GM18508 (cell line): Measurements from ENCODE around the gene DPEP2.
"Not testable (repeated sequence)": the region's sequence is repeated elsewhere in the genome, so short reads cannot be mapped to it uniquely, and the experiment has no call there.

Source experiments
- ATAC-seq: cut with Tn5 transposase; IDR thresholded peaks from one replicate; pipeline ENCODE4 v1.9.1; 2021; ENCODE audit warnings: moderate number of reproducible peaks; ENCODE audit not compliant: insufficient read depth, unreplicated experiment

Gene DPEP2

DNA sequence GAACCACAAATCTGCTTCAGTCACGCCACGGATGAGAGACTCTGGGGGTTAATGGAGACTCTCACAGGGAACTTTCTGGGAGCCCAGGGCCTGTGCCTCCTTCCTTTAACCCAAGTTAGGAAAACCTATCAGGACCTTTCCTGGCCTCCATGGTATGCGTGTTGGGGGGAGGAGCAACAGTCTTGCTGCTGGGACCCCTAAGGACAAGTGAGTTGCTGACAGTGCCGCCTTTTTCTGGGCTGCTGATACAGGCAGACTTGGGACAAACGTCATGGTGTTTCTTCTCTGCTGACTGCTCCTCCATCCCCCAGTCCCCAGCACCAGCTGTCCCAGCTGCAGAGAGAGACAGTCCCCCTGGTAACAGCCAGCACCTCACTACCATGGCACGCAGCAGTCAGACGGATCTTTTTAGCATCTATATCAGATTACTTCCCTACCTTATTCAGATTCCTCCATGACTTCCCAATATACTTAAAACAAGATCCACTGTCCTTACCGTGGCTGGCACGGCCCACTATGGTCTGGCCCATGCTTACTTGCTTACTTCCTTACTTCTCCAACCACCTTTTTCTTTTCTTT is 10.0 kb upstream of the DPEP2 start:
- no peak for ATAC-seq

DNA sequence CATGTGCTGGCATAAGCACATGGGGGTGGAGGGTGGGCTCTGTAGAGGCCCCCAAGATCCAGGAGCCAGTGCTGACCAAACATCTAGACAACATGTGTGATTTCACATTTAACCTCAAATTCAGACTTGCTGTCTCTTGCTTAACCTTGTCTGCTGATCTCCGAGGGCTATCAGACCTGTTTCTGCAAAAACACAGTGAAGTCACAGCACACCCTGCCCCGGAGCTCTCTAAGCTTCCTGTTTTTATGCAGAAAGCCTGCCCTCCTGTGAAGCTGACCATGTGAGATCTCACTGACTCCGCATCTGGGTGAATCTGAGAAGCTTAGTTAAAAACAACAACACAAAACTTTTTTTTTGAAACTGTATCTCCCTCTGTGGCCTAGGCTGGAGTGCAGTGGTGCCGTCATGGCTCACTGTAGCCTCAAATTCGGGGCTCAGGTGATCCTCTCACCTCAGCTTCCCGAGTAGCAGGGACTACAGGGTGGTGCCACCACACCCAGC is 6.6 kb upstream of the DPEP2 start:
- no peak for ATAC-seq

DNA sequence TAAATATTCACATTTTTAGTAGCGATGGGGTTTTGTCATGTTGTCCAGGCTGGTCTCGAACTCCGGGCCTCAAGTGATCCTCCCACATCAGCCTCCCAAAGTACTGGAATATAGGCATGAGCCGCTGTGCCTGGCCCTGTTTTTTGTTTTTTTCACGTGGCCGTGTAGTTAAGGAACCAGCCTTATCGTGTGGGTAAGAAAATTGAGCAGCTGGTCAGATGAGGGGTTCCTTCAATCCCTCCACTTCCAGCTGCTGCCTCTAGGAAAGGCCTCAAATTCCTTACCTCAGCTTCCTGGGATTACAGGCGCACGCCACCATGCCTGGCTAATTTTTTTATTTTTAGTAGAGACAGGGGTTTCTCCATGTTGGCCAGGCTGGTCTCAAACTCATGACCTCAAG is 5.9 kb upstream of the DPEP2 start:
- ATAC-seq = no peak

DNA sequence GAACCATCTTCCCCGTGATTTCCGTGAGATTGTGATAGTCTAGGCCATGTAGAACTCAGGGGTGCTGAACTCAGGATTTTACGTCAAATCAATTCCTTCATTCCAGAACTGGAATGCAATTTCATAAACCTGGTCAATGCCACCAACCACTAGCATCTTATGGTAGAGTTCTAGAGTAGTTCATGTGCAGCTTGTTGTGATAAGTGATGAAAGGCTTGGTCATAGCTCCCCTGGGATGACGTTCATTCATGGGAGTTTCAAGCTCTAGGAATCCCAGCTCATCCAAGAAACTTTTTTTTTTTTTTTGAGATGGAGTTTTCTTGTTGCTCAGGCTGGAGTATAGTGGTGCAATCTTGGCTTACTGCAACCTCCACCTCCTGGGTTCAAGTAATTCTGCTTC is 3.7 kb upstream of the DPEP2 start:
- ATAC-seq = no peak

DNA sequence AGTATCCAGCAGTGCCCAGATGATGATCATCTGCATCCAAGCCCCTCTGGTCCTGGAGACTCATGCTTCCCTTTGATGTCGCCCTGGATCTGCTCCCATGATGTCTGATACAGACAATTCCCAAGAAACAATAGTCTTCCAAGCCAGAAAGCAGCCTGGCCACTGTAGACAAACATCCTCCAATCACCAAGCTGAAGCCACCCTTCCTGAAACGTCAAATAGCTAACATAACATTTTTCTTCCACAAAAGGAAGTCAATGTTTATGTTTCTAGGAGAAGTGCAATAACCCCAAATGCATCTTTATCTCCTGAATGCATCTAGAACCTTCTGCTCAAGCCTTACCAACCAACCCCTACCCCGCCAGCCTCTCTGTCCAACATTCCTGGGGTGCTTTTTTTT is 1.2 kb upstream of the DPEP2 start:
- ATAC-seq = no peak

DNA sequence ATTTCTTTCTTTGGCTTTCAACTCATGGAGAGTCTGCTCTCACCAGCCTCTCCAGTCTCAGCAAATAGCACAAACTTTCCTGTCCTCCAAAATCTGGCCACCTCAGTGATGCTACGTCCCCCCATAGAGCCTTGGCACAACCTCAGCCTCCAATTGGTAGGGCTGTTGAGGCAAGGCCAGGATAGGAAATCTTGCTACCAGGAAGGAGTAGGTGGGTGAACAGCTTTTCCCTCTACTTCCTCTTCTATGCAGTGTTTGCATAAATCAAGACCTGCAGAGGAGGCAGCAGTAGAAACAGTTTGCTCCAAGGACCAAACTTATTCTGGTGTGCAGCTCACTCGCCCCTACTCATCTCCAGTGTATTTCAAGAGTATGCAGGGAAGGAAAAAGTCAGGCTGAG is 701 bp upstream of the DPEP2 start:
- ATAC-seq = no peak

DNA sequence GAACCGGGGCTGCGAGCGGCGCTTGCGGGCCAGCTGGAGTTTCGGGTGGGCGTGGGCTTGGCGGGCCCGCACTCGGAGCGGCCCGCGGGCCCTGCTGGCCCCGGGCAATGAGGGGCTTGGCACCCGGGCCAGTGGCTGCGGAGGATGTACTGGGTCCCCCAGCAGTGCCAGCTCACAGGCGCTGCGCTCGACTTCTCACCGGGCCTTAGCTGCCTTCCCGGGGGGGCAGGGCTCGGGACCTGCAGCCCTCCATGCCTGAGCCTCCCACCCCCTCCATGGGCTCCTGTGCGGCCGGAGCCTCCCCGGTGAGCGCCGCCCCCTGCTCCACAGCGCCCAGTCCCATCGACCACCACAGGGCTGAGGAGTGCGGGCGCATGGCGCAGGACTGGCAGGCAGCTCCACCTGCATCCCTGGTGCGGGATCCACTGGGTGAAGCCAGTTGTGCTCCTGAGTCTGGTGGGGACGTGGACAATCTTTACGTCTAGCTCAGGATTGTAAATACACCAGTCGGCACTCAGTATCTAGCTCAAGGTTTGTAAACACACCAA is 979 bp downstream of the DPEP2 start:
- ATAC-seq = not testable (repeated sequence)

DNA sequence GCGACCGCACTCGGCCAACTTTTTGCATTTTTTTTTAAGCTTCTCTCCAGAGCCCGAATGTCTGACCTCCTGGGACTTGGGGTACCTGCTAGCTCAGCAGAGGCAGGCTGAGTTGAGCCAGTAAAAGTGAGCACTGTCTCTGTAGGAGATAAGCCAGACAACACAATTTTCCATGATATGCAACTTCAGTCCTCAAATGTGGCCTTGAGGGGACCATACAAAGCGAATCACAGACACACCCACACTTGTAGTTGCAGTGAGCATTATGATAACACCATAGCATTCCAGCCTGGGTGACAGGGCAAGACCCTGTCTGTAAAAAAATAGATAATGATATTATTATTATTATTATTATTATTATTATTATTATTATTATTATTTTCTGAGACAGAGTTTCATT is 2.6 kb downstream of the DPEP2 start:
- no peak for ATAC-seq

DNA sequence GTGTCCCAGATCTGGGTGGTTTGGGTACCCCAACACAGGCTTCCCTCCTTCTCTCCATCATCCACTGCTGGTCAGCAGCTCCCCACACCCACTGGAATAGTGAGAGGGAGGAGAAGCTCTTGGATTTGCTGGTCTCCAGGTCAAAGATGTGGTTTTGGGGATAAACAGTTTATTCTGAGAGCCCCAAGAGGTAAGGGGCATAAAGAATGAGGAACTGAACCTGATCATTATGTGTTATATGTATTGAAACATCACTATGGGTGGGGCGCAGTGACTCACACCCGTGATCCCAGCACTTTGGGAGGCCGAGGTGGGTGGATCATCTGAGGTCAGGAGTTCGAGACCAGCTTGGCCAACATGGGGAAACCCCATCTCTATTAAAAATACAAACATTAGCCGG is 3.9 kb downstream of the DPEP2 start:
- no peak for ATAC-seq

DNA sequence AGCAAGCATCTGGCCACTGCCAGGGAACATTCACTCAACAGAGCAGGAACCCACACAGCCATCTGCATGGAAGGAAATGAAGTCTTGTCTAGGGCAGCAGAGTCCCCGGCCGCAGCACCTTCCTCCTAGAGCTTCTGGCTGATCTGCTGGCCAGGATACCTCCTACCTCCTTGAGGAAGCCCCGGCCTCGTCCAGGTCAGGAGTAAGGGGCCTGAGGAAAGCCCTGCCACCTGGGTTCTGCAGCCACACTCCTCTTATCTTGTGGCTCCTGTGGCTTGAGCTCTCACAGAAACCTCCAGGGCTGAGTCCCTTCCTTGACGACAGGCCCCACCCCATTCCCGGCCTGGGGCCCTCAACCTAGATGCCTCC is 5.3 kb downstream of the DPEP2 start:
- not testable (repeated sequence) for ATAC-seq

DNA sequence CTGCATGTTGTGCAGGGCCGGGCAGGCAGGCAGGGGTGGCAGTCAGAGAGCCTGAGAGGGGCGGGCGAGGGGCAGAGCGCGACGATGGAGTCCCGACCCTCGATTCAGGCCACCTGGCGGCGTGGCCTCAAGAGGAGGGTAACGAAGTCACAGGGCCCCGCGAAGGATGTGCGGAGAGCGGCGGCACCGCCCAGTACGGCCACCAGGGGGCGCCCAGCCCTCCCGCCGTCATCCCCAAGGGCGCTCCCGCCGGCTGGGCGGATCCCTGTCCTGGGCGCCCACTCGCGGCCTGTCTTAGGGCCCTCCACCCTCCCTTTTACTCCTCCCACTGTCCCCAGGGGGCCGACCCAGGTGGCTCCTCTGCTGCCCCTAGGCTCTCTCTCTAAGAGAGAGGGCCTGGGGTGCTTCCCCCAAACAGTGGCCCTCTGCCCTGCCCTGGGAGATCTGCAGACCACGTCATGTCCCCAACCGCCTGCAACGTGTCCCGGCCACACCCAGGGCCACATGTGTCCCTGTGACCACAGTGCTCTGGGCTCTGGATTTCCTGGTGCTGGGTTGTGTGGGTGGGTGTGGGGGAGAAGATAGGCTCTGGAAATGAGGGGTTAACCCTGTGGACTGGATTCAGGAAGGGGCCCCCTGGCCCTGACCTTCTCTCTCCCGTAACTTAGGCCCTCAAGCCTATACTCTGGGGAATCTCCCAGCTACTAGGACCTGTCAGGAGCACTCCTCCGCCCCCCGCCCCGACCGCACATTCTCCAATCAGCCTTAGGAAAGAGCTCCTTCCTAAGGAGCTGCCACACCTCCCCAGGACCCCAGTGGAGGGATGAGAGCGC is 5.9 kb downstream of the DPEP2 start:
- ATAC-seq = no peak

DNA sequence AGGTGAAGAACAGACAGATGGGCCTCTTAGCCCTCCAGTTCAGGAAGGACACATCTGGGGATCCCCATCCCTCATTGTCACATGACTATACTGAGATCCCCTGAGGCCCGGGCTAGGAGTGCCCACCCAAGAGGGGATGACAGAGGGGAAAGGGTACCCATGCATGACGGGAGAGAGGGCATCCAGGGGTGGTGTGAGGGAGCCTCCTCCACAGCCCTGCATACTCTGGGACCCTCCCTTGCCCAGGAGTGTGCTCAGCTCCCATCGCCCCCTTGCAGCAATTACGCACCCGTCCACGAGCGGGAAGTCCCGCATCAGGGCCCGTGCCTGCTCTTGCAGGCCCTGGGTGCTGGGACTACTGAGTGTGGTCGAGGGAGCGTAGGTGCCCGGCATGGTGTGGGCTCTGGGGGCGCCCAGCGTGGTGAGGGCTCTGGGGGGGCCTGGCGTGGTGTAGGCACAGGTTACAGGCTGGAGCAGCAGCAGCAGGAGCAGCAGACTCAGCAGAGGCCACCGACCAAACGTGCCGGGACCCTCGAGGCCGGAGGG is 6.5 kb downstream of the DPEP2 start:
- no peak for ATAC-seq

DNA sequence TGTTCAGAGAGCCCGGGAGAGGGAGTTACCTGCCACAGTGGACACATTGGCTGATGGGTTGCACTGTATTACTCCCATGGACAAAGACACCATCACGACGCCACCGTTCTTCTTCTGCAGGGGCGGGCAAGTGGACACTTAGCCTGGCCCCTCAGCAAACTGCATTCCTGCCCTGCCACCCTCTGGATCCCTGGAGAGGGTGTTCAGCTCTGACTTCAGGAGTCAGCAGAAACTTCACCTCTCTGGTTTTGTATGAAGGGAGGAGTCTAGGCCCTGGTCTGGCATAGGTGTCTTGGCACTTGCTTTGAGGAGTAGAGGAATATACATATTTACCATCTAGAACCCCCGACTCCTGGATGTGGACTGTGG is 9.3 kb downstream of the DPEP2 start:
- ATAC-seq = no peak

DNA sequence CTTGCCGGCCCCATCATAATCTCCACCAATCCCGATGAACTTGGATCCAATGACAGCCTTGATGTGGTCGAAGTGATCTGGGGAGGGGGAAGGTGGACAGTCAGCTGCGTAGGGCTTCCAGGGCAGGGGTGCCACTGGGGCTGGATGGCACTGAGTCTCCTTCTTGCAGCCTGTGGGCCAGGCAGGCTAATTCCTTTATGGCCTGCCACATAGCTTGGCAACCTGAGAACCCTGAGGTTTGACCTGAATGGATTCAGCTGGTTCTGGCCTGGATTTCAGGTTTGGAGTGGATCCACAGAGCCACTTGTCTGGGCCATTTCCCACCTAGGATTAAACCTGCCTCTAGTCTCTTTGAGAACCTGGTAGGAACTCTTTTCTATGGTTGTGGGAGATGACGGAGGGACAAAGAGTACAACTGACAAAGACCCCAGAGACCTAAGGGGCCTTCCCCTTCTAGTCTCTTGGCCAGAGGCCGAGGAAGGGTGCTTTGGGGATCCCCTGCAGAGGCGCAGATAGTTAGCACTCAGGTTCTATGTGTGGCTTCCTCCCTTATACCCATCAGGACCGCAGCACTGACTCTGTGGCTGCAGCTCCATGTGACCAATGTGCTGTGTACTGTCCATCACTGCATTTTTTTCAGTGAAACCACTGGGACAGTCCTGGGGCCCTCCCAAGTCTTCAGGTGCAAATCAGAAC is 9.8 kb downstream of the DPEP2 start:
- ATAC-seq = no peak

DNA sequence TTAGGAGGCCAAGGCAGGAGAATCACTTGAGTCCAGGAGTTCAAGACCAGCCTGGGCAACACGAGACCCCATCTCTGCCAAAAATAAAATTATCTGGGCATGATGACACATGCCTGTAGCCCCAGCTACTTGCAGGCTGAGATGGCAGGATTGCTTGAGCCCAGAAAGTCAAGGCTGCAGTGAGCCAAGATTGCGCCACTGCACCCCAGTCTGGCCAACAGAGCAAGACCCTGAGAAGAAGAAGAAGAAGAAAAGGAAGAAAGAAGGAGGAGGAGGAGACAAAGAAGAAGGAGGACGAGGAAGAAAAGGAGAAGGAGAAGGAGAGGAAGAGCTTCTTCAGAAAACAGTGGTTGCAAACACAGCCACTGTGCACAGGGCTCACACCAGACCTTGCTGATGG is 10.6 kb downstream of the DPEP2 start:
- no peak for ATAC-seq

DNA sequence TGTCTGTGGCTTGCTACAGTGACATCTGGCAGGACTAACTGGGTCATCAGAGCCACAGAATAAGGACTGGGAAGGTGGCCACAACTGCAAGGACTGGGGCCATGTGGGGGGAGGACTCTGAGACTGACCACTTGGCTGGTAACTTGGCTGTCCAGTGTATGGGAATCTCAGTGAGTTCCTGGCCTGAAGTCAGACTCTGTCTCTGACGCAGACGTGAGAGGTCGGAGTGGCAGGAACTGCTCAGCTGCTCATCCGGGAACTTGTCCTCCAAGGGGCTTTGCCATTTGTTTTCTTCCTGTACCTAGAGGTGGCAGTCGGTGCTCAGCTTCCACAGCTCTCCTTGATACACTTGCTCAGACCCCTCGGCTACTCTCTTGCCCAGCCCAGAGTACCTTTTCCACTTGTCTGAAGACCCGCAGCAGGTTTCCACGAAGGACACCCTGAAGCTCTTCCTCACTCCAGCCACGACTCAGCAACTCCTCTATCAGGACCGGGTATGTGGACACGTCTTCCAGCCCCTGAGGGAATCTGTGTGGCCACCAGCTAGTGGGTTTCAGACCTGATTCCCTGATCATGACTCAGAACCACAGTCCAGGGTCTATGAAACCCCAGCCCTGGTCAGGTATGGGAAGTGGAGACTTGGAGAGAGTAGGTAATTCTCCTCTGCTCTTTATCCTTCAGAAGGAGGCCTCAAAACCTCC is 11.7 kb downstream of the DPEP2 start:
- no peak for ATAC-seq

DNA sequence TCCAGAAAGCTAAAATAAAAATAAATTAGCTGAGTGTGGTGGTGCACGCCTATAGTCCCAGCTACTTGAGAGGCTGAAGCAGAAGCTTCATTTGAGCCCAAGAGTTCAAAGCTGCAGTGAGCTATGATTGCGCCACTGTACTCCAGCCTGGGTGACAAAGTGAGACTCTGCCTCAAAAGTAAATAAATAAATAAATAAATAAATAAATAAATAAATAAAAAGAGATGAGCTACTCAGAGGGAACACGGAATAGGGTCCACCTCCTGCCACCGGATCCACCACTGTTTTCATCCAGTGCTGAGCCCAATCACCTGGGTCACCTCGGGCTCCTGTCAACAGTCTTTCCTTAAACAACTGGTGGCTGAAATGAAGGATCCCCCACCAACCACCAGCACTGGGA is 12.3 kb downstream of the DPEP2 start:
- ATAC-seq = no peak

DNA sequence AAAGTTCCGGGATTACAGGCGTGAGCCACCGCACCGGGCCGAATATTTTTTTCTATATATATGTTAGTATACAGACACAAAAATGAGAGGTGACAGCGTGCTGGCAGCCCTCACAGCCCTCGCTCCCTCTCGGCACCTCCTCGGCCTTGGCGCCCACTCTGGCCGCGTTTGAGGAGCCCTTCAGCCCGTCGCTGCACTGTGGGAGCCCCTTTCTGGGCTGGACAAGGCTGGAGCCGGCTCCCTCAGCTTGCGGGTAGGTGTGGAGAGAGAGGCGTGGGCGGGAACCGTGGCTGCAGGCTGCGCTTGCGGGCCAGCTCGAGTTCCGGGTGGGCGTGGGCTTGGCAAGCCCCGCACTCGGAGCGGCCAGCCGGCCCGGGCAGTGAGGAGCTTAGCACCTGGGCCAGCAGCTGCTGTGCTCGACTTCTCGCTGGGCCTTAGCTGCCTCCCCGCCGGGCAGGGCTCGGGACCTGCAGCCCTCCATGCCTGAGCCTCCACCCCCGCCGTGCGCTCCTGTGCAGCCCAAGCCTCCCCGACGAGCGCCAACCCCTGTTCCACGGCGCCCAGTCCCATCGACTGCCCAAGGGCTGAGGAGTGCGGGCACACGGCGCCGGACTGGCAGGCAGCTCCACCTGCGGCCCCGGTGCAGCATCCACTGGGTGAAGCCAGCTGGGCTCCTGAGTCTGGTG is 17.1 kb downstream of the DPEP2 start:
- ATAC-seq = no peak

DNA sequence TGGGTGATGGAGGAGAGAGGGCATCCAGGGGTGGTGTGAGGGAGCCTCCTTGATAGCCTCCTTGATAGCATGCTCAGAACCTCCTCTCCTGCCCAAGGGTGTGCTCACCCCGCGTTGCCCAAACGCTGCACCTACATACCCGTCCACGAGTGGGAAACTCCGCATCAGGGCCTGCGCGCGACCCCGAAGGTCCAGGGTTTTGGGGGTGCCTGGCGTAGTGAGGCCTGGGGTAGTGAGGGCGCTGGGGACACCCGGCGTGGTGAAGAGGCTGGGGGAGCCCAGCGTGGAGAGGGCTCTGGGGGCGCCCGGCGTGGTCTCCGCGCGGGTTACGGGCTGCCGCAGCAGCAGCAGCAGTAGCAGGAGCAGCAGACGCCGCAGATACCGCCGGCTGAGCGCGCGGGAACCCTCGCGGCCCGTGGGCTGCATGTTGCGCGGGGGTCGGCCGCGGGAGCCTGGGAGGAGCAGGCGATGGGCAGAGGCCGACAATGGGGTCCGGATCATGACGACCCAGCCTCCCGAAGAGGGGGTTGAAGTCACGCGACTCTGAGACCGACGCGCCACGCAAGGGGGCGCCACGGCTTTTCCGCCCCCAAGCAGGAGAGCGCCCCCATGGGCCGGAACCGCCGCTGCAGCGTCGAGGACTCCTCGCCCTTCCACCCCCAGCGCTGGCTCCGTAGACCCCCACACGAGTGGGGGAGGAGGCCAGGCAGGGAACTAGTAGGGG is 19.2 kb downstream of the DPEP2 start, which contains the start of gene DPEP3:
DPEP3 (minus strand) TSS at position 545 of the 724 bp plus-strand sequence; CDS start at position 426, 119 bp downstream.
- ATAC-seq = no peak
